Measurements from ENCODE around the gene SNX5.

SNX5 gene

DNA sequence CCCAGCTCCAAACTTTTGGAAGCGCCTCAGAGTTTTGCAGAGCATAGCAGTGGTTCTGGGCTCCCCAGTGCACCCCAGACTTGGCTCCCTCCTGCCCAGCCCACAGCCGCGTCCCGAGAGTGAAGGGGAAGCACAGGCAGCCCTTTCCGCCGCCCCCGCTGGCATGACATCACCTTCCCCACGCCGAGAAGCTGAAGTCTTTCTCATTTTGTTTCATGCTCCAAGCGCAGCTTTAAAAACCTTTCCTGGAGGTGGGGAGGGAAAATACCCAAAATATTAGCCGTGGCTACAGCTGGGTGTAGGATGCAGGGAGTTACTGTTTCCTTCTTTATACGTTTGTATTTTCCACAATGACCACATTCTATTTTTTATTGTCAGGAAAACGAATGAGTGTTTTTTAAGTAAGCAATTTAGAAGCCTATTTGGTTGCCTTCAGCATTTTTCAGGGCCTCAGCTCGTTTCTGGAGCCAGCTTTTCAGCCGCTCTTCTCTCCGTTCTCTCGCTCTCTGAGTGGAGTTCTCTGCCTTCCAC, 72.9 kb downstream of the SNX5 start:
- TF ChIP-seq, protein P1, sequence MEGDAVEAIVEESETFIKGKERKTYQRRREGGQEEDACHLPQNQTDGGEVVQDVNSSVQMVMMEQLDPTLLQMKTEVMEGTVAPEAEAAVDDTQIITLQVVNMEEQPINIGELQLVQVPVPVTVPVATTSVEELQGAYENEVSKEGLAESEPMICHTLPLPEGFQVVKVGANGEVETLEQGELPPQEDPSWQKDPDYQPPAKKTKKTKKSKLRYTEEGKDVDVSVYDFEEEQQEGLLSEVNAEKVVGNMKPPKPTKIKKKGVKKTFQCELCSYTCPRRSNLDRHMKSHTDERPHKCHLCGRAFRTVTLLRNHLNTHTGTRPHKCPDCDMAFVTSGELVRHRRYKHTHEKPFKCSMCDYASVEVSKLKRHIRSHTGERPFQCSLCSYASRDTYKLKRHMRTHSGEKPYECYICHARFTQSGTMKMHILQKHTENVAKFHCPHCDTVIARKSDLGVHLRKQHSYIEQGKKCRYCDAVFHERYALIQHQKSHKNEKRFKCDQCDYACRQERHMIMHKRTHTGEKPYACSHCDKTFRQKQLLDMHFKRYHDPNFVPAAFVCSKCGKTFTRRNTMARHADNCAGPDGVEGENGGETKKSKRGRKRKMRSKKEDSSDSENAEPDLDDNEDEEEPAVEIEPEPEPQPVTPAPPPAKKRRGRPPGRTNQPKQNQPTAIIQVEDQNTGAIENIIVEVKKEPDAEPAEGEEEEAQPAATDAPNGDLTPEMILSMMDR (IDR thresholded peaks at IDR 0.05; ENCODE audit: low read depth, low read length, missing control alignments) = no peak
- DNase-seq (ENCODE audit: low read depth) = no peak
- in situ Hi-C loops (cut with HindIII; ENCODE audit: low sequenced_read_pairs) = no loop called here
- H3K4me3 ChIP-seq (ENCODE audit: low read depth, low read length) = peak overlapping the region; percentile 1

- TF ChIP-seq, protein P1 (IDR thresholded peaks at IDR 0.05; ENCODE audit: low read depth, low read length, missing control alignments) = no peak
- no peak for DNase-seq (ENCODE audit: low read depth)
- H3K4me3 ChIP-seq (ENCODE audit: low read depth, low read length) = no peak overlapping the region
- in situ Hi-C loops (cut with HindIII; ENCODE audit: low sequenced_read_pairs) = no loop called here
These were observed 75.1 kb downstream of the SNX5 start for GRCh38 chr20:17893445-17893844.

DNA sequence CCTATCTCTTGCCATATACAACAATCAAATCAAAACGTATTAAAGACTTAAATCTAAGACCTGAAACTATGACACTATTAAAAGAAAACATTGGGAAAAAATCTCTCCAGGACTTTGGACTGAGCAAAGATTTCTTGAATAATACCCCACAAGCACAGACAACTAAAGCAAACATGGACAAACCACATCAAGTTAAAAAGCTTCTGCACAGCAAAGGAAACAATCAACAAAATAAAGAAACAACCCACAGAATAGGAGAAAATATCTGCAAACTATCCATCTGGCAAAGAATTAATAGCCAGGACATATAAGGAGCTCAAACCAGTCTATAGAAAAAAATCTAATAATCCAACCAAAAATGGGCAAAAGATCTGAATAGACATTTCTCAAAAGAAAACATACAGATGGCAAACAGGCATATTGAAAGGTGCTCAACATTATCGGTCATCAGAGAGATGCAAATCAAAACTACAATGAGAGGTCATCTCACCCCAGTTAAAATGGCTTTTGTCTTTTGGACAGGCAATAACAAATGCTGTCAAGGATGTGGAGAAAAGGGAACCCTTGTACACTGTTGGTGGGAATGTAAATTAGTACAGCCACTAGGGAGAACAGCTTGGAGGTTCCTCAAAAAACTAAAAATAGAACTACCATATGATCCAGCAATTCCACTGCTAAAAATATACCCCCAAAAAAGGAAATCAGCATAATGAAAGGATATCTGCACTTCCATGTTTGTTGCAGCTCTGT, 76.2 kb downstream of the SNX5 start:
- in situ Hi-C loops (cut with HindIII; ENCODE audit: low sequenced_read_pairs) = no loop called here
- no peak for DNase-seq (ENCODE audit: low read depth)
- TF ChIP-seq, protein P1 (IDR thresholded peaks at IDR 0.05; ENCODE audit: low read depth, low read length, missing control alignments) = no peak
- no peak overlapping the region for H3K4me3 ChIP-seq (ENCODE audit: low read depth, low read length)

All from astrocyte of the cerebellum (primary cell).